Endothelial cell of coronary artery (primary cell): ENCODE measurements around the gene ASB1. TPM values are rescaled to one million over a fixed set of nuclear protein-coding genes. Genes with fewer than 3 reads are reported as not detected.

Source experiments
- total RNA-seq: library from RNA; depleted of rRNA; stranded (reverse); fragments of >200 nt; gene quantifications from 2 replicates; pipeline ENCODE4 v1.2.3, GENCODE V29; 2014

The ASB1 gene
- total RNA-seq, result 12.3 and 30.5 TPM in 2 replicates

GRCh38 chr2:238426568-238427434 is at the start of gene ASB1:
Gene ASB1, plus strand, starts transcription at chr2:238426927. Its CDS starts 144 bp downstream, at chr2:238427071.

Other genes with a start within 250 kb of the ASB1 start
- gene ILKAP, start 223.2 kb upstream of the ASB1 start, total RNA-seq, result 20.8 and 26.4 TPM in 2 replicates
- 2.3 and 3.1 TPM in 2 replicates for gene HES6, start 186.9 kb upstream of the ASB1 start, total RNA-seq
- gene PER2, start 138.3 kb upstream of the ASB1 start, total RNA-seq, result 2.1 and 2.6 TPM in 2 replicates
- 10.7 and 11.3 TPM in 2 replicates for gene TRAF3IP1, start 106.4 kb upstream of the ASB1 start, total RNA-seq